Uterus (tissue), 2 donors: ENCODE data around the gene UBE2QL1.

ENCODE experiments used
- CTCF ChIP-seq, 4 experiments: fragments of 200-600 bp in 2 of 4; fragments of 450-650 bp in 2 of 4; sonication (generic) in 2 of 4; IDR thresholded peaks; one replicate each; pipeline ENCODE4 v1.5.1; 2016 to 2019; ENCODE audit warnings: antibody characterized with exemption in 4 of 4, mild to moderate bottlenecking in 2 of 4, moderate library complexity in 1 of 4
- POLR2A ChIP-seq, 2 donors: fragments of 450-650 bp; IDR thresholded peaks; one replicate each; pipeline ENCODE4 v1.6.1; 2016; ENCODE audit warnings: antibody characterized with exemption in 2 of 2, mild to moderate bottlenecking in 1 of 2, moderate library complexity in 1 of 2

GRCh38 chr5:6448622-6449464 is at the start of gene UBE2QL1:
- TF ChIP-seq CTCF (IDR thresholded peaks at IDR 0.05), result no peak
- no peak for TF ChIP-seq POLR2A (IDR thresholded peaks at IDR 0.05)
